Activated CD4-positive, alpha-beta T cell treated with anti-CD3 and anti-CD28 coated beads, Interleukin-2, amount 10 ng/mL, durations not matched to agents 24 days and 14 days (primary cell): ENCODE results near the gene EGLN3. TPM values are rescaled to one million over a fixed set of nuclear protein-coding genes. Genes with fewer than 3 reads are reported as not detected.

Source experiments
- DNase-seq: peaks from one replicate; pipeline ENCODE4 v3.0.0; 2022
- H3K27ac Mint-ChIP-seq: one replicate; pipeline ENCODE4 v1.8.0; 2022; ENCODE audit warnings: mild to moderate bottlenecking, mixed read lengths
- H3K27me3 Mint-ChIP-seq: one replicate; pipeline ENCODE4 v1.8.0; 2022; ENCODE audit warnings: mixed read lengths
- H3K36me3 Mint-ChIP-seq: one replicate; pipeline ENCODE4 v1.8.0; 2022; ENCODE audit warnings: low read depth, mild to moderate bottlenecking, mixed read lengths
- H3K4me1 Mint-ChIP-seq: one replicate; pipeline ENCODE4 v1.8.0; 2021; ENCODE audit warnings: mixed read lengths
- H3K4me3 Mint-ChIP-seq: one replicate; pipeline ENCODE4 v1.8.0; 2022; ENCODE audit warnings: mild to moderate bottlenecking, moderate library complexity, mixed read lengths
- H3K9me3 Mint-ChIP-seq: one replicate; pipeline ENCODE4 v1.8.0; 2021; ENCODE audit warnings: mixed read lengths
- intact Hi-C: fragments of 100-400 bp; cut with micrococcal nuclease; formaldehyde crosslinking; loops from one replicate; pipeline ENCODE4 v1.15.1; 2023
- total RNA-seq: library from RNA; stranded (reverse); gene quantifications from 2 replicates; pipeline ENCODE4 v1.2.3, GENCODE V29; 2022

The EGLN3 gene
- total RNA-seq, 1 donor from 2014 or later, result 17.6 TPM

DNA sequence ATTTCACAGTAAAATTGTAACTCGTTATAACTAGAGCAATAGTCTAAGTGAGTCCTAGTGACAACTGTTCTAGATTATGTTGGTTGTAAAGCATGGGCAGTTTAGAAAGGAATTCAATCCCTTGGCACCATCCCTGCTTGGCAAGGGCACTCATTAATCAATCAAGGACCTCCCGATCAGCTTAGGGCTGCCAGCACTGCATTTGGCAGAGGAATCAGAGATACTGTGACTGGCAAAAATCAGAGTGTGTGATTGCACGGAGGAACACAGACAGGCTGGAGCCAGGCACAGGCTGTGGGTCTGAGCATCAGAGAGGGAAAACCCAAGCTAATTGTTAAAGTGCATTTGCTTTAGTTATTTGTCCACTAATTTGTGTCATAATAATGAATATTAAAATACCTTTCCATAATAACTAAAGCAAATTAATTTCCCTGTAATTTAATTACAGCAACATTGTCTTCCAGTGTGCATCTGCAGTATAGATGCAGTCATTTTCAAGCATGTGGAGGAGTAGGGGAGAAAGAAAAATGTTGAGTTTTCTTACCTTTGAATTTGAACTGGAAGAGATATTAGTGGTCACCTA is 3.2 kb upstream of the EGLN3 start:
- Mint-ChIP-seq H3K27ac (no peak overlapping the region), H3K9me3 (peaks cover 4% of the 10 kb centered on the region), H3K4me3 (no peak overlapping the region), H3K4me1 (peaks cover 18% of the 10 kb centered on the region), H3K27me3 (peaks cover 44% of the 10 kb centered on the region), H3K36me3 (peaks cover 8% of the 10 kb centered on the region)
- no peak for DNase-seq
- intact Hi-C loops, result loop anchor here (5.0 kb wide), 3 partner anchors 88 to 583 kb away; partner anchors contain the start of gene EAPP

GRCh38 chr14:33952541-33952940 is 1.7 kb upstream of the EGLN3 start:
- DNase-seq, result no peak
- H3K36me3 Mint-ChIP-seq, result peaks cover 13% of the 10 kb centered on the region
- intact Hi-C loops, result loop anchor here (5.0 kb wide), 3 partner anchors 90 to 585 kb away; partner anchors contain the start of gene EAPP
- H3K9me3 Mint-ChIP-seq, result peaks cover 4% of the 10 kb centered on the region
- H3K4me3 Mint-ChIP-seq, result no peak overlapping the region
- peaks cover 49% of the 10 kb centered on the region for H3K27me3 Mint-ChIP-seq
- peaks cover 26% of the 10 kb centered on the region for H3K4me1 Mint-ChIP-seq
- H3K27ac Mint-ChIP-seq, result no peak overlapping the region

DNA sequence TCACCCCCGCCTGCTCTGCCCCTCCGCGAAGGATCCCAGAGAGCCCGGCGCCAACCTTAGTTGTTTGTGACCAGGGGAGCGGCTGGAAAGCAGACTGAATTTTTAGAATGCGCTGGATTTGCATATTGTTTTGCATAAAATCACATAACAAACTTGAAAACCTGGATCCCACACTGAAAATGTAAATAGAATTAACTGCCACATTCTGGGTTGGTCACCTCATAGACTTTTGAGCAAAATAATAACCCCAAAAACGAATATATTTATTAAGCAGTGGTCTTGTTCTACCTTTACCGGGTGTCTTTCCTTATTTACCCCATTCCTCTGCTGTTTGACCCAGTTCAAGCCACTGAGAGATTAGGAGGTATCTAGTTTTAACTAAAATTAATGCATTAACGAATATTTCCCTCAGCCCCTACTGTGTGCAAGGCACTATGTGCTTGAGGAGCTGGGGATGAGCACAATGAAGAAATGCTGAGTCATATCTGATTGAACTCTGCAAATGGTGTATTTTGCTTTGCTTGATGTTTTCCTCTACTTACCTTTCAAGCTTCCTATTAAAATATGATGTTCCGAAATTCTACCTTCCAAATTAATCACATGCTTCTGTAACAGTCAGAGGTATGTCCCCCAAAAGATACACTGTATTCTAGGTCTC is 438 bp upstream of the EGLN3 start:
- intact Hi-C loops, result loop anchor here (2.0 to 5.0 kb wide), 5 partner anchors 67 to 586 kb away; partner anchors contain the start of gene EAPP
- peaks cover 51% of the 10 kb centered on the region for H3K27me3 Mint-ChIP-seq
- H3K4me1 Mint-ChIP-seq, result peaks cover 35% of the 10 kb centered on the region
- H3K27ac Mint-ChIP-seq, result no peak overlapping the region
- DNase-seq, result no peak
- H3K36me3 Mint-ChIP-seq, result peaks cover 23% of the 10 kb centered on the region
- peak overlapping the region; percentile 87 for H3K4me3 Mint-ChIP-seq
- peaks cover 4% of the 10 kb centered on the region for H3K9me3 Mint-ChIP-seq

GRCh38 chr14:33949411-33949893 is 1.4 kb downstream of the EGLN3 start:
- Mint-ChIP-seq H3K27me3 (peaks cover 49% of the 10 kb centered on the region), H3K36me3 (peaks cover 33% of the 10 kb centered on the region), H3K4me1 (peaks cover 46% of the 10 kb centered on the region), H3K4me3 (peak overlapping the region; percentile 87), H3K27ac (peak overlapping the region; percentile 12), H3K9me3 (peaks cover 4% of the 10 kb centered on the region)
- DNase-seq, result peak; percentile 62
- intact Hi-C loops, result loop anchor here (5.0 to 10.0 kb wide), 3 partner anchors 105 to 515 kb away; partner anchors contain the start of gene SPTSSA

GRCh38 chr14:33948869-33949408 is 1.9 kb downstream of the EGLN3 start:
- peaks cover 36% of the 10 kb centered on the region for H3K36me3 Mint-ChIP-seq
- H3K4me3 Mint-ChIP-seq, result peak overlapping the region; percentile 87
- DNase-seq, result no peak
- H3K9me3 Mint-ChIP-seq, result peaks cover 4% of the 10 kb centered on the region
- peaks cover 49% of the 10 kb centered on the region for H3K4me1 Mint-ChIP-seq
- peak overlapping the region; percentile 18 for H3K27ac Mint-ChIP-seq
- intact Hi-C loops, result loop anchor here (5.0 to 10.0 kb wide), 3 partner anchors 104 to 516 kb away; partner anchors contain the start of gene SPTSSA
- H3K27me3 Mint-ChIP-seq, result peaks cover 48% of the 10 kb centered on the region

DNA sequence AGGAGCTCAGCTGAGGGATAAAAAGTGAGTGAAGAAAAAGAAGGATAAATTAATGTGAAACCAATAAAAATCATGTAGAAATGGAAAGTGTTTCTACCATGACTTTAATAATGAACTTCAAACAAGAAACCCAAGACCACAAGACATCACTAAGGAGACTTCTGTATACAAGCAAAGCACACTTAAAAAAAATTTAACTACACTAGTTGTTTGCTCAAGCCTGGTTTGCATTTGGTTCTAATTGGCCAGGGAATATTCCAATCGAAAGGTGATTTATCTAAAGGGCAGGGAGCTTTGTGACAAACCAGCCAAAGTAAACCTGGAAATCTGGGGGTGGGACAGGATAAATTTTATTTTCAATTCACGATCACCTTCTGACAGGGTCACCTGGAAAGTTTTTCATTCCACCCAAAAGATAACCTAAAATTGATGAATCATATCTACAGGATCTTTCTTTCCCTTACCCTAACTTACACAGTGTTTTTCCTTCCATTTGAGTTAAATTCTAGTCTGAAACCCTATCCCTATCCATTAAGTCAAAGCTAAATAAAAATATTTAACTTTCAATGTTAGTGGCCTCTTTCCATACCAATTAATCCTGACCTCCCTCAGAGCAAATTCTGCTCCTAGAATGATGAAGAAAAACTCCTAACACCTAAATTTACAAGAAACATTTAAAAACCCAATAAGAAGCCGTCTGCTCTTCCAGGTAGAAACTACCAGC is 2.6 kb downstream of the EGLN3 start:
- H3K4me1 Mint-ChIP-seq, result peaks cover 49% of the 10 kb centered on the region
- peaks cover 43% of the 10 kb centered on the region for H3K27me3 Mint-ChIP-seq
- H3K4me3 Mint-ChIP-seq, result peak overlapping the region; percentile 87
- H3K9me3 Mint-ChIP-seq, result peaks cover 4% of the 10 kb centered on the region
- H3K27ac Mint-ChIP-seq, result peak overlapping the region; percentile 18
- peaks cover 39% of the 10 kb centered on the region for H3K36me3 Mint-ChIP-seq
- DNase-seq, result no peak
- intact Hi-C loops, result loop anchor here (5.0 to 10.0 kb wide), 3 partner anchors 104 to 516 kb away; partner anchors contain the start of gene SPTSSA

GRCh38 chr14:33946679-33947476 is 4.0 kb downstream of the EGLN3 start:
- peaks cover 43% of the 10 kb centered on the region for H3K36me3 Mint-ChIP-seq
- peaks cover 31% of the 10 kb centered on the region for H3K27me3 Mint-ChIP-seq
- peak overlapping the region; percentile 87 for H3K4me3 Mint-ChIP-seq
- intact Hi-C loops, result loop anchor here (5.0 to 10.0 kb wide), 3 partner anchors 102 to 518 kb away; partner anchors contain the start of gene SPTSSA
- no peak for DNase-seq
- peaks cover 4% of the 10 kb centered on the region for H3K9me3 Mint-ChIP-seq
- H3K4me1 Mint-ChIP-seq, result peaks cover 55% of the 10 kb centered on the region
- H3K27ac Mint-ChIP-seq, result no peak overlapping the region

- Mint-ChIP-seq H3K27ac (no peak overlapping the region), H3K27me3 (peaks cover 34% of the 10 kb centered on the region), H3K4me1 (peaks cover 57% of the 10 kb centered on the region), H3K4me3 (peak overlapping the region; percentile 20), H3K9me3 (peaks cover 5% of the 10 kb centered on the region), H3K36me3 (peaks cover 51% of the 10 kb centered on the region)
- intact Hi-C loops, result loop anchor here (5.0 to 10.0 kb wide), 3 partner anchors 101 to 519 kb away; partner anchors contain the start of gene SPTSSA
- no peak for DNase-seq
Observed at GRCh38 chr14:33945210-33946088, 5.4 kb downstream of the EGLN3 start.

GRCh38 chr14:33943096-33943883 is 7.6 kb downstream of the EGLN3 start:
- Mint-ChIP-seq H3K27ac (no peak overlapping the region), H3K9me3 (peaks cover 7% of the 10 kb centered on the region), H3K4me1 (peaks cover 44% of the 10 kb centered on the region), H3K4me3 (no peak overlapping the region), H3K27me3 (peaks cover 17% of the 10 kb centered on the region), H3K36me3 (peaks cover 46% of the 10 kb centered on the region)
- intact Hi-C loops, result loop anchor here (10.0 kb wide), 2 partner anchors 98 to 522 kb away; partner anchors contain the start of gene SPTSSA
- no peak for DNase-seq

- H3K27ac Mint-ChIP-seq, result no peak overlapping the region
- H3K9me3 Mint-ChIP-seq, result peaks cover 7% of the 10 kb centered on the region
- DNase-seq, result no peak
- H3K27me3 Mint-ChIP-seq, result peaks cover 16% of the 10 kb centered on the region
- intact Hi-C loops, result loop anchor here (10.0 kb wide), 2 partner anchors 97 to 523 kb away; partner anchors contain the start of gene SPTSSA
- H3K4me1 Mint-ChIP-seq, result peaks cover 40% of the 10 kb centered on the region
- no peak overlapping the region for H3K4me3 Mint-ChIP-seq
- peaks cover 41% of the 10 kb centered on the region for H3K36me3 Mint-ChIP-seq
Observed at GRCh38 chr14:33941718-33942117, 9.2 kb downstream of the EGLN3 start.

DNA sequence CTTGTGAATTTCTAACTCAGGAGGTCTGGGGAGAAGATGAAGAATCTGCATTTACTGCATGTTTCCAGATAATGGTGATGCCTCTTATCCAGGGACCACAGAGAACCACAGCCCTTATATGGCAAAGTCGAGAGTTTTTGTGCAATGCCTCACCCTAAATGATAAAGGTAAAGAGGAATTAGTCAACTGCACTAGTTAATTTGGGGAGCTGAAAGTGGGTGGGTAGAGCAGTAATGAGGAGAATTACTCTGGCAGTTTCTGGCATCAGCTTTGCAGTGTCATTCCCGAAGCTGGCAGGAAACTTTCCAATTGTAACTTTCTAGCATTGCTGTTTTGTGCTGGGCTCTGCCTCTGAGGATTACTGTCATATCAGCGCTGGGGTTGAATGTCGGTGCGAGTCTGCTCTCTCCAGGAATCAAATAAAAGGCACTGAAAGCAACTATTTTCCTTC is 10.3 kb downstream of the EGLN3 start:
- no peak for DNase-seq
- Mint-ChIP-seq H3K27ac (no peak overlapping the region), H3K4me1 (peaks cover 42% of the 10 kb centered on the region), H3K9me3 (peaks cover 7% of the 10 kb centered on the region), H3K27me3 (peaks cover 16% of the 10 kb centered on the region), H3K4me3 (no peak overlapping the region), H3K36me3 (peaks cover 42% of the 10 kb centered on the region)
- intact Hi-C loops, result loop anchor here (10.0 kb wide), 2 partner anchors 96 to 524 kb away; partner anchors contain the start of gene SPTSSA
